ENCODE measurements around the gene TNFRSF1A. TPM values are rescaled to one million over a fixed set of nuclear protein-coding genes. Genes with fewer than 3 reads are reported as not detected.

TNFRSF1A gene
- total and polyA plus RNA-seq, 2 donors from 2014 or later = 99.6 to 186 TPM

DNA sequence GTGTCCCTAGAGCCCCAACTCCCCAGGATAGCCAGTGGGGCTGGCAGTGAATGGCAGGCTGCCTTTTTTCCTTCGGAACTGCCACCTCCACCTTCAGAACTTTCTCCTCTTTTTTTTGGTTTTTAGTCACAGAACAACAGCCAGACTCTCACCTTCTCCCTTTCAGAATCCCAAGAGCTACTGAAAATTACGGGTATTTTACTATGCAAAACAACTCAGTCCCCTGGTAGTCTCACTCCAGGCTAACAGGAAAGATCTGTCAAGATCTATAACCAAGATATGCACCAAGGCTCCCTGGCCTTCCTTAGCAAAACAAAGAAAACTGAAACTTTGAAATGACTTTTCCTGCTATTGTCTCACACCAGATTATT lies 18.9 kb downstream of the TNFRSF1A start:
- H3K4me1 ChIP-seq (ENCODE audit: control insufficient read depth in 2 of 3, insufficient read depth in 2 of 3, low read depth in 1 of 3, low read length in 3 of 3) = peaks cover 0 to 36% (median 25%) of the 10 kb centered on the region in 3 donors
- no peaks in the 10 kb centered on the region for H3K9me3 ChIP-seq (ENCODE audit: control insufficient read depth in 2 of 3, insufficient read depth in 1 of 3, low read length in 3 of 3)
- no peak for DNase-seq
- H3K4me3 ChIP-seq (ENCODE audit: low read length in 3 of 3) = no peak overlapping the region
- peaks cover 0 to 3% (median 0%) of the 10 kb centered on the region in 3 donors for H3K36me3 ChIP-seq (ENCODE audit: control insufficient read depth in 2 of 3, insufficient read depth in 3 of 3, low read length in 3 of 3)
- no peaks in the 10 kb centered on the region for H3K27me3 ChIP-seq (ENCODE audit: control insufficient read depth, insufficient read depth, low read length)
- no peak for FAIRE-seq
- intact Hi-C loops (cut with DNase I) = no loop called here
- TF ChIP-seq, protein P1, sequence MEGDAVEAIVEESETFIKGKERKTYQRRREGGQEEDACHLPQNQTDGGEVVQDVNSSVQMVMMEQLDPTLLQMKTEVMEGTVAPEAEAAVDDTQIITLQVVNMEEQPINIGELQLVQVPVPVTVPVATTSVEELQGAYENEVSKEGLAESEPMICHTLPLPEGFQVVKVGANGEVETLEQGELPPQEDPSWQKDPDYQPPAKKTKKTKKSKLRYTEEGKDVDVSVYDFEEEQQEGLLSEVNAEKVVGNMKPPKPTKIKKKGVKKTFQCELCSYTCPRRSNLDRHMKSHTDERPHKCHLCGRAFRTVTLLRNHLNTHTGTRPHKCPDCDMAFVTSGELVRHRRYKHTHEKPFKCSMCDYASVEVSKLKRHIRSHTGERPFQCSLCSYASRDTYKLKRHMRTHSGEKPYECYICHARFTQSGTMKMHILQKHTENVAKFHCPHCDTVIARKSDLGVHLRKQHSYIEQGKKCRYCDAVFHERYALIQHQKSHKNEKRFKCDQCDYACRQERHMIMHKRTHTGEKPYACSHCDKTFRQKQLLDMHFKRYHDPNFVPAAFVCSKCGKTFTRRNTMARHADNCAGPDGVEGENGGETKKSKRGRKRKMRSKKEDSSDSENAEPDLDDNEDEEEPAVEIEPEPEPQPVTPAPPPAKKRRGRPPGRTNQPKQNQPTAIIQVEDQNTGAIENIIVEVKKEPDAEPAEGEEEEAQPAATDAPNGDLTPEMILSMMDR (IDR thresholded peaks at IDR 0.05; ENCODE audit: borderline replicate concordance, extremely low read depth, insufficient read depth) = no peak
- H3K9ac ChIP-seq (ENCODE audit: low read length in 3 of 3) = no peak overlapping the region
- no peak overlapping the region for H3K27ac ChIP-seq (ENCODE audit: low read depth in 2 of 2, low read length in 2 of 2)

DNA sequence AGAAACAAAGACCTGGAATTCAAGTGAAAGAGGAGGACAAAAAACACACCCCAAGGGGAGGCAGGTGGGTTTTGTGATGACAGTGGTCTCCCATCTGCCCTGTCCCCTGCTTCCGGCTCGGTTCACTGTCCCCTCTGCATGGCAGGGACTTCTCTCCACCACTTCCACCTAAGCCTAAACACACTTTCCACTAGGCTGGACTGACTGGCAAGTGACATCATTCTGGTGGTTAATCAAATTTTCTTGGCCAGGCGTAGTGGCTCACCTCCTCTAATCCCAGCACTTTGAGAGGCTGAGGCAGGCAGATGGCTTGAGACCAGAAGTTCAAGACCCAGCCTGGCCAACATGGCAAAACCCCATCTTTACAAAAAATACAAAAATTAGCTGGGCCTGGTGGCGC lies 19.5 kb downstream of the TNFRSF1A start:
- Histone ChIP-seq H3K27ac (ENCODE audit: low read depth in 2 of 2, low read length in 2 of 2) (no peak overlapping the region), H3K9me3 (ENCODE audit: control insufficient read depth in 2 of 3, insufficient read depth in 1 of 3, low read length in 3 of 3) (no peaks in the 10 kb centered on the region), H3K9ac (ENCODE audit: low read length in 3 of 3) (no peak overlapping the region), H3K4me1 (ENCODE audit: control insufficient read depth in 2 of 3, insufficient read depth in 2 of 3, low read depth in 1 of 3, low read length in 3 of 3) (peaks cover 0 to 32% (median 25%) of the 10 kb centered on the region in 3 donors), H3K4me3 (ENCODE audit: low read length in 3 of 3) (no peak overlapping the region), H3K36me3 (ENCODE audit: control insufficient read depth in 2 of 3, insufficient read depth in 3 of 3, low read length in 3 of 3) (no peaks in the 10 kb centered on the region), H3K27me3 (ENCODE audit: control insufficient read depth, insufficient read depth, low read length) (no peaks in the 10 kb centered on the region)
- intact Hi-C loops (cut with DNase I) = no loop called here
- TF ChIP-seq, protein P1 (IDR thresholded peaks at IDR 0.05; ENCODE audit: borderline replicate concordance, extremely low read depth, insufficient read depth) = no peak
- FAIRE-seq (no peak), DNase-seq (no peak)

DNA sequence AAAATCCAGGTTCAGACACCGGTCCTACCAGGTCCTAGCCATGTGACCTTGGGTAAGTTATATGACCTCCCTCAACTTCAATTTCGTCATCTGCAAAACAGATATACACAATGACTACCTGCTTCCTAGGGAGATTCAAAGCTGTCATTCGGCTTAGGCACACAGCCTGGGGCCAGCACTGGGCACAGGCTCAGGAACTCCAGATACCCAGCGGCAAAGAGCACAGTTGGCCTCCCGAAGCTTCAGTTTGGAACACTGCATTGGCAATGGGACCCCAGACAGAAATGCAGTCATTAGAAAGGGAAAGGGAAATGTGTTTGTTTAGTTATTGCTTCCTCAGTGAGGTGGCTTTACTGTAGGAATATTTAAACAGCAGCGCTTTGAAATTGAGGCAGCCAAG lies 20.0 kb downstream of the TNFRSF1A start:
- Histone ChIP-seq H3K9ac (ENCODE audit: low read length in 3 of 3) (peak overlapping the region in 1 of 3 donors; percentile 10), H3K4me3 (ENCODE audit: low read length in 3 of 3) (no peak overlapping the region), H3K4me1 (ENCODE audit: control insufficient read depth in 2 of 3, insufficient read depth in 2 of 3, low read depth in 1 of 3, low read length in 3 of 3) (peaks cover 0 to 29% (median 23%) of the 10 kb centered on the region in 3 donors), H3K36me3 (ENCODE audit: control insufficient read depth in 2 of 3, insufficient read depth in 3 of 3, low read length in 3 of 3) (no peaks in the 10 kb centered on the region), H3K27me3 (ENCODE audit: control insufficient read depth, insufficient read depth, low read length) (no peaks in the 10 kb centered on the region), H3K27ac (ENCODE audit: low read depth in 2 of 2, low read length in 2 of 2) (no peak overlapping the region), H3K9me3 (ENCODE audit: control insufficient read depth in 2 of 3, insufficient read depth in 1 of 3, low read length in 3 of 3) (no peaks in the 10 kb centered on the region)
- FAIRE-seq (no peak), DNase-seq (no peak)
- TF ChIP-seq, protein P1 (IDR thresholded peaks at IDR 0.05; ENCODE audit: borderline replicate concordance, extremely low read depth, insufficient read depth) = no peak
- intact Hi-C loops (cut with DNase I) = no loop called here

DNA sequence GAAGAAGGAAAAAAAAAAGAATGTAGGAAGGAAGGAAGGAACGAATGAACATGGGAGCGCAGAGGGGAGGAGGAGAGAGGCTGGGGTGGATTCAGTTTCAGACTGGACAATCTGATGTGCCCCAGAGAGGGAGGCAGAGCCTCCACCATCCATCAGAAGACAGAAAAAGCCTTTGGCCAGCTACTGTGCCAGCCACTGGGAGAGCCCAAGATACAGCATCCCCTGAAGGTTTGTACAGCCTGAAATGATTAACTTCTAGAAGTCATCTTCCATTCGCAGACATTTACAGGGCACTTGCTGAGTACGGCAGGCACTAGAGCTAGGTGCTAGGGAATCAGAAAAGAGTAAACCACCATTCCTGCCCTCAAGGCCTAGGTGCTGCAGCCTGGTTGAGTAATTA lies 22.4 kb downstream of the TNFRSF1A start:
- no peaks in the 10 kb centered on the region for H3K36me3 ChIP-seq (ENCODE audit: control insufficient read depth in 2 of 3, insufficient read depth in 3 of 3, low read length in 3 of 3)
- FAIRE-seq (no peak), DNase-seq (no peak)
- peaks cover 0 to 15% (median 8%) of the 10 kb centered on the region in 3 donors for H3K4me1 ChIP-seq (ENCODE audit: control insufficient read depth in 2 of 3, insufficient read depth in 2 of 3, low read depth in 1 of 3, low read length in 3 of 3)
- H3K27me3 ChIP-seq (ENCODE audit: control insufficient read depth, insufficient read depth, low read length) = no peaks in the 10 kb centered on the region
- H3K27ac ChIP-seq (ENCODE audit: low read depth in 2 of 2, low read length in 2 of 2) = no peak overlapping the region
- intact Hi-C loops (cut with DNase I) = no loop called here
- H3K9me3 ChIP-seq (ENCODE audit: control insufficient read depth in 2 of 3, insufficient read depth in 1 of 3, low read length in 3 of 3) = no peaks in the 10 kb centered on the region
- no peak overlapping the region for H3K9ac ChIP-seq (ENCODE audit: low read length in 3 of 3)
- no peak overlapping the region for H3K4me3 ChIP-seq (ENCODE audit: low read length in 3 of 3)
- TF ChIP-seq, protein P1 (IDR thresholded peaks at IDR 0.05; ENCODE audit: borderline replicate concordance, extremely low read depth, insufficient read depth) = no peak

Data from kidney (tissue), 14 donors.